HepG2 (cell line): ENCODE measurements around the gene NCOA3. TPM values are rescaled to one million over a fixed set of nuclear protein-coding genes. Genes with fewer than 3 reads are reported as not detected.

ENCODE experiments used
- ATAC-seq: fragments of 200-7000 bp; cut with Tn5 transposase; 3 replicates; pipeline ENCODE4 v1.9.1; 2020; ENCODE audit warnings: mild to moderate bottlenecking, moderate library complexity
- BruUV-seq: library from RNA; stranded (reverse); fragments of 400-500 nt; replicated peaks from 2 replicates; lab custom pipeline; 2021; lab: Mats Ljungman, UMichigan
- CTCF ChIA-PET: fragments of 300-600 bp; formaldehyde crosslinking; extraction: SDS; loops from one replicate; lab custom pipeline; 2021; ENCODE audit warnings: low total read pairs, inconsistent platforms, low intra/inter-chr PET ratio; lab: Yijun Ruan, JAX
- POLR2A ChIA-PET: fragments of 350-600 bp; sonication (Branson Sonifier 250); formaldehyde crosslinking; loops from one replicate; lab custom pipeline; 2020; ENCODE audit warnings: antibody characterized with exemption, inconsistent platforms; lab: Yijun Ruan, JAX
- DNase-seq: peaks from one replicate; pipeline ENCODE4 v3.0.0-alpha.2; 2015; ENCODE audit warnings: low spot score
- FAIRE-seq: peaks from 3 replicates; lab custom pipeline; 2011; peaks lifted over from hg19 to GRCh38; lab: Jason Lieb, UNC
- H2AFZ ChIP-seq: one replicate; pipeline ENCODE4 v1.6.1; 2011; ENCODE audit warnings: low read length, inconsistent platforms
- H3K27ac ChIP-seq: fragments of 300-600 bp; 3 replicates; pipeline ENCODE4 v1.8.0; 2011; ENCODE audit warnings: mixed run types, mild to moderate bottlenecking, mixed read lengths, low read length, inconsistent platforms; ENCODE audit not compliant: insufficient read depth; ENCODE audit errors: extremely low read length
- H3K27me3 ChIP-seq, 2 experiments: fragments of 200-600 bp in 1 of 2; 2 replicates in 1 of 2; 3 replicates in 1 of 2; pipeline versions ENCODE4 v1.6.0 to v1.8.0; 2011; ENCODE audit warnings: low read length in 2 of 2, mild to moderate bottlenecking in 2 of 2, moderate library complexity in 2 of 2, inconsistent platforms in 1 of 2; ENCODE audit not compliant: insufficient read depth in 2 of 2, control insufficient read depth in 1 of 2
- H3K36me3 ChIP-seq, 2 experiments: fragments of 200-600 bp in 1 of 2; replicated peaks in 1 of 2; 2 replicates in 1 of 2; 3 replicates in 1 of 2; pipeline versions ENCODE4 v1.5.1 to v1.8.0; 2011; ENCODE audit warnings: low read length in 2 of 2, inconsistent platforms in 1 of 2; ENCODE audit not compliant: insufficient read depth in 2 of 2, control insufficient read depth in 1 of 2
- H3K4me1 ChIP-seq: 2 replicates; pipeline ENCODE4 v1.5.1; 2012; ENCODE audit warnings: low read length, inconsistent platforms; ENCODE audit not compliant: insufficient read depth
- H3K4me2 ChIP-seq: 2 replicates; pipeline ENCODE4 v1.6.0; 2011; ENCODE audit warnings: low read depth, low read length, inconsistent platforms
- H3K4me3 ChIP-seq, 3 experiments: fragments of 200-600 bp in 1 of 3; sonication (generic), shearing (Covaris generic) in 1 of 3; replicated peaks in 1 of 3; 2 replicates each; pipeline ENCODE4 v1.5.1; 2011 to 2016; ENCODE audit warnings: low read length in 3 of 3, inconsistent platforms in 2 of 3, low read depth in 2 of 3, mild to moderate bottlenecking in 2 of 3, control low read depth in 1 of 3, mixed read lengths in 1 of 3; ENCODE audit not compliant: insufficient read depth in 1 of 3
- H3K79me2 ChIP-seq: one replicate; pipeline ENCODE4 v1.6.1; 2011; ENCODE audit warnings: low read length, inconsistent platforms; ENCODE audit not compliant: insufficient read depth
- H3K9ac ChIP-seq: 2 replicates; pipeline ENCODE4 v1.6.0; 2011; ENCODE audit warnings: mild to moderate bottlenecking, low read depth, low read length, inconsistent platforms; ENCODE audit not compliant: insufficient read depth
- H3K9me3 ChIP-seq: 2 replicates; pipeline ENCODE4 v1.5.1; 2012; ENCODE audit warnings: mild to moderate bottlenecking, low read length
- H4K20me1 ChIP-seq: 2 replicates; pipeline ENCODE4 v1.6.0; 2011; ENCODE audit warnings: inconsistent platforms, mild to moderate bottlenecking, low read length, moderate library complexity; ENCODE audit not compliant: insufficient read depth
- BCL6 ChIP-seq: IDR thresholded peaks from 2 replicates; pipeline ENCODE4 v1.6.1; 2016; ENCODE audit warnings: missing genetic modification reagents, missing compliant biosample characterization
- MLXIP ChIP-seq: sonication (generic); formaldehyde crosslinking; IDR thresholded peaks from 2 replicates; pipeline ENCODE4 v1.9.0; 2021; ENCODE audit warnings: missing genetic modification reagents, borderline replicate concordance
- NR2F2 ChIP-seq: IDR thresholded peaks from 2 replicates; pipeline ENCODE4 v1.6.1; 2012; ENCODE audit warnings: low read depth, inconsistent platforms, borderline replicate concordance
- PLRG1 ChIP-seq: fragments of 450-650 bp; conservative IDR thresholded peaks from 2 replicates; pipeline ENCODE4 v1.6.1; 2016
- RELA ChIP-seq: sonication (generic); formaldehyde crosslinking; IDR thresholded peaks from 2 replicates; pipeline ENCODE4 v1.4.0; 2020; ENCODE audit warnings: missing genetic modification reagents
- SKIL ChIP-seq: sonication (generic); formaldehyde crosslinking; IDR thresholded peaks from 2 replicates; pipeline ENCODE4 v1.8.0; 2022; ENCODE audit warnings: missing genetic modification reagents, mild to moderate bottlenecking, moderate library complexity, borderline replicate concordance
- SOX5 ChIP-seq: IDR thresholded peaks from 2 replicates; pipeline ENCODE4 v1.6.1; 2016; ENCODE audit warnings: borderline replicate concordance
- ZBTB46 ChIP-seq: sonication (generic); formaldehyde crosslinking; IDR thresholded peaks from 2 replicates; pipeline ENCODE4 v1.4.0; 2020; ENCODE audit warnings: mild to moderate bottlenecking, missing genetic modification reagents, borderline replicate concordance
- ZKSCAN8 ChIP-seq: IDR thresholded peaks from 2 replicates; pipeline ENCODE4 v1.6.1; 2016; ENCODE audit warnings: borderline replicate concordance, missing genetic modification reagents, missing compliant biosample characterization
- ZNF317 ChIP-seq: sonication (generic); formaldehyde crosslinking; IDR thresholded peaks from 2 replicates; pipeline ENCODE4 v1.5.0; 2020; ENCODE audit warnings: mild to moderate bottlenecking, missing genetic modification reagents
- ZNF414 ChIP-seq: sonication (generic); formaldehyde crosslinking; IDR thresholded peaks from 2 replicates; pipeline ENCODE4 v1.5.0; 2020; ENCODE audit warnings: missing genetic modification reagents
- ZNF619 ChIP-seq: sonication (generic); formaldehyde crosslinking; IDR thresholded peaks from 2 replicates; pipeline ENCODE4 v1.4.0; 2020; ENCODE audit warnings: mild to moderate bottlenecking, missing genetic modification reagents
- ZNF775 ChIP-seq: sonication (generic); formaldehyde crosslinking; IDR thresholded peaks from 2 replicates; pipeline ENCODE4 v1.4.0; 2020; ENCODE audit warnings: missing genetic modification reagents, mild to moderate bottlenecking, moderate library complexity, borderline replicate concordance
- ZNF780A ChIP-seq: sonication (generic); formaldehyde crosslinking; IDR thresholded peaks from 2 replicates; pipeline ENCODE4 v1.8.0; 2022; ENCODE audit warnings: mild to moderate bottlenecking, missing genetic modification reagents, moderate library complexity
- ZNF816 ChIP-seq: sonication (generic); formaldehyde crosslinking; IDR thresholded peaks from 2 replicates; pipeline ENCODE4 v1.8.0; 2022; ENCODE audit warnings: missing genetic modification reagents, mild to moderate bottlenecking, borderline replicate concordance
- in situ Hi-C: cut with HindIII; loops from 2 replicates; pipeline ENCODE4 v1.10.0; 2017; ENCODE audit warnings: low pct_unique_long_range_greater_than_20kb; ENCODE audit not compliant: extremely low pct_ligation_motif_present
- intact Hi-C: fragments of 100-400 bp; cut with micrococcal nuclease; formaldehyde crosslinking; loops from one replicate; pipeline ENCODE4 v1.10.0; 2022; ENCODE audit not compliant: unreplicated experiment
- polyA plus RNA-seq, 8 experiments: library from polyadenylated mRNA; depleted of rRNA in 3 of 8; stranded (reverse) in 7 of 8; unstranded in 1 of 8; fragments of >200 nt; fragmentation: Illumina TruSeq in 4 of 8; extraction: Trizol in 4 of 8; gene quantifications; 2 replicates each; pipeline versions ENCODE4 v1.2.1 to v1.2.3, GENCODE V29; 2011 to 2016; ENCODE audit warnings: low read depth in 4 of 8, missing spikeins in 1 of 8, mixed read lengths in 1 of 8; ENCODE audit not compliant: insufficient read depth in 1 of 8
- total RNA-seq, 5 experiments: library from RNA; depleted of rRNA; stranded (reverse); fragments of >200 nt; fragmentation: Illumina TruSeq; extraction: Trizol; gene quantifications; 2 replicates each; pipeline ENCODE4 v1.2.3, GENCODE V29; 2016; ENCODE audit warnings: low read depth in 1 of 5

NCOA3 gene
- total and polyA plus RNA-seq, 2 of the 13 experiments (the other 11 are each of a cell fraction or from before 2014, with no cell fraction given): 35.0 to 56.8 TPM

GRCh38 chr20:47576516-47577033 is 74.9 kb downstream of the NCOA3 start (continued):
- peak; percentile 82; the same call in 1 of the 2 replicates for TF ChIP-seq ZKSCAN8 (CRISPR knock-in tag)
- no peak for TF ChIP-seq ZNF816
- TF ChIP-seq NR2F2: peak; percentile 77
- no peak for TF ChIP-seq SKIL (CRISPR knock-in tag)
- TF ChIP-seq ZNF775 (CRISPR knock-in tag): 0 out of 2 replicates have a peak, but pooled peaks have one; percentile 60

GRCh38 chr20:47577314-47577713 is 75.6 kb downstream of the NCOA3 start:
- peaks cover 4% of the 10 kb centered on the region for H4K20me1 ChIP-seq
- H3K4me2 ChIP-seq: peak overlapping the region; percentile 74
- in situ Hi-C loops: no loop called here
- H3K4me3 ChIP-seq: peak overlapping the region in 2 of 3 experiments; percentile 44 to 49; a peak in 3 of 6 replicates
- ATAC-seq: no peak
- no peak for FAIRE-seq
- H3K4me1 ChIP-seq: peaks cover 94% of the 10 kb centered on the region
- H3K27me3 ChIP-seq: no peaks in the 10 kb centered on the region
- peak overlapping the region; percentile 38; the same call in 1 of the 2 replicates for H3K9ac ChIP-seq
- peaks cover 98% of the 10 kb centered on the region for H3K79me2 ChIP-seq
- no TSS peak for BruUV-seq
- no peaks in the 10 kb centered on the region for H3K9me3 ChIP-seq
- ChIA-PET CTCF (no interaction called here), POLR2A (interaction anchor here (0.6 to 2.4 kb wide), 9 partner anchors 9 to 218 kb away, joined by 4 to 15 read pairs (median 4); partner anchors contain the start of gene NCOA3)
- H3K27ac ChIP-seq: peak overlapping the region; percentile 51
- no peak overlapping the region for H2AFZ ChIP-seq
- intact Hi-C loops: loop anchor here (5.0 kb wide), 3 partner anchors 45 to 115 kb away; partner anchors contain the start of gene NCOA3
- no peak for DNase-seq
- H3K36me3 ChIP-seq: peaks cover 0 to 2% of the 10 kb centered on the region in 2 experiments; a peak in 2 of 5 replicates
- TF ChIP-seq ZNF317: no peak
- TF ChIP-seq ZNF414: peak; percentile 8; the same call in 1 of the 2 replicates
- TF ChIP-seq ZBTB46: no peak
- TF ChIP-seq PLRG1: no peak
- TF ChIP-seq MLXIP (CRISPR knock-in tag): no peak
- TF ChIP-seq BCL6: no peak
- no peak for TF ChIP-seq RELA (CRISPR knock-in tag)
- TF ChIP-seq SOX5 (CRISPR knock-in tag): no peak
- no peak for TF ChIP-seq ZNF619 (CRISPR knock-in tag)
- no peak for TF ChIP-seq ZNF780A
